Measurements from ENCODE around the gene SLC25A36.

DNA sequence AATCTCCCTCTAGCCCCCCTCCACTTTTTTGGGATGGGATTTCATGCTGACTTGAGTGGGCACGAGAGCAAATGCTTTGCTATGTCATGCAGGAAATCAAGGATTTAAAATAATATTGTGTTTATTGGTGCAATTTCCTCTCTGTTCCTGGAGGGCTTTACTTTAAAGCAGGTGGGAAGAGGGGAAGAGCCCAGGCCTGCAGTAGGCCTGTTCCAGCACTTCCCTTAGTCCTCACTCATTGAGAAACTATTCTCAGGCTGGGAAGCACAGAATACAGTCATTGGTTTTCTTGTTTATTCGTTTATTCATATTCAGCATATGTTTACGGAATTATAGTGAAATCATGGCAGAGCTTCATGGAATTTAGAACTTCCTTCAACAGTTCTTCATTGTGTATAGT is 67.9 kb downstream of the SLC25A36 start:
- TF ChIP-seq POLR2AphosphoS5 (IDR thresholded peaks at IDR 0.05; ENCODE audit: low read depth) (no peak), SPI1 (IDR thresholded peaks at IDR 0.05; ENCODE audit: borderline replicate concordance, low read depth) (no peak), GABPA (IDR thresholded peaks at IDR 0.05; ENCODE audit: low read depth) (no peak)
- TF ChIP-seq, protein P1, sequence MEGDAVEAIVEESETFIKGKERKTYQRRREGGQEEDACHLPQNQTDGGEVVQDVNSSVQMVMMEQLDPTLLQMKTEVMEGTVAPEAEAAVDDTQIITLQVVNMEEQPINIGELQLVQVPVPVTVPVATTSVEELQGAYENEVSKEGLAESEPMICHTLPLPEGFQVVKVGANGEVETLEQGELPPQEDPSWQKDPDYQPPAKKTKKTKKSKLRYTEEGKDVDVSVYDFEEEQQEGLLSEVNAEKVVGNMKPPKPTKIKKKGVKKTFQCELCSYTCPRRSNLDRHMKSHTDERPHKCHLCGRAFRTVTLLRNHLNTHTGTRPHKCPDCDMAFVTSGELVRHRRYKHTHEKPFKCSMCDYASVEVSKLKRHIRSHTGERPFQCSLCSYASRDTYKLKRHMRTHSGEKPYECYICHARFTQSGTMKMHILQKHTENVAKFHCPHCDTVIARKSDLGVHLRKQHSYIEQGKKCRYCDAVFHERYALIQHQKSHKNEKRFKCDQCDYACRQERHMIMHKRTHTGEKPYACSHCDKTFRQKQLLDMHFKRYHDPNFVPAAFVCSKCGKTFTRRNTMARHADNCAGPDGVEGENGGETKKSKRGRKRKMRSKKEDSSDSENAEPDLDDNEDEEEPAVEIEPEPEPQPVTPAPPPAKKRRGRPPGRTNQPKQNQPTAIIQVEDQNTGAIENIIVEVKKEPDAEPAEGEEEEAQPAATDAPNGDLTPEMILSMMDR (IDR thresholded peaks at IDR 0.05; ENCODE audit: insufficient read depth, low read length) = no peak
- TF ChIP-seq, protein P2, sequence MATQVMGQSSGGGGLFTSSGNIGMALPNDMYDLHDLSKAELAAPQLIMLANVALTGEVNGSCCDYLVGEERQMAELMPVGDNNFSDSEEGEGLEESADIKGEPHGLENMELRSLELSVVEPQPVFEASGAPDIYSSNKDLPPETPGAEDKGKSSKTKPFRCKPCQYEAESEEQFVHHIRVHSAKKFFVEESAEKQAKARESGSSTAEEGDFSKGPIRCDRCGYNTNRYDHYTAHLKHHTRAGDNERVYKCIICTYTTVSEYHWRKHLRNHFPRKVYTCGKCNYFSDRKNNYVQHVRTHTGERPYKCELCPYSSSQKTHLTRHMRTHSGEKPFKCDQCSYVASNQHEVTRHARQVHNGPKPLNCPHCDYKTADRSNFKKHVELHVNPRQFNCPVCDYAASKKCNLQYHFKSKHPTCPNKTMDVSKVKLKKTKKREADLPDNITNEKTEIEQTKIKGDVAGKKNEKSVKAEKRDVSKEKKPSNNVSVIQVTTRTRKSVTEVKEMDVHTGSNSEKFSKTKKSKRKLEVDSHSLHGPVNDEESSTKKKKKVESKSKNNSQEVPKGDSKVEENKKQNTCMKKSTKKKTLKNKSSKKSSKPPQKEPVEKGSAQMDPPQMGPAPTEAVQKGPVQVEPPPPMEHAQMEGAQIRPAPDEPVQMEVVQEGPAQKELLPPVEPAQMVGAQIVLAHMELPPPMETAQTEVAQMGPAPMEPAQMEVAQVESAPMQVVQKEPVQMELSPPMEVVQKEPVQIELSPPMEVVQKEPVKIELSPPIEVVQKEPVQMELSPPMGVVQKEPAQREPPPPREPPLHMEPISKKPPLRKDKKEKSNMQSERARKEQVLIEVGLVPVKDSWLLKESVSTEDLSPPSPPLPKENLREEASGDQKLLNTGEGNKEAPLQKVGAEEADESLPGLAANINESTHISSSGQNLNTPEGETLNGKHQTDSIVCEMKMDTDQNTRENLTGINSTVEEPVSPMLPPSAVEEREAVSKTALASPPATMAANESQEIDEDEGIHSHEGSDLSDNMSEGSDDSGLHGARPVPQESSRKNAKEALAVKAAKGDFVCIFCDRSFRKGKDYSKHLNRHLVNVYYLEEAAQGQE (IDR thresholded peaks at IDR 0.05; ENCODE audit: insufficient replicate concordance, low read depth) = no peak
